PC-3 (cell line): ENCODE results near the gene SCARB1. TPM values are rescaled to one million over a fixed set of nuclear protein-coding genes. Genes with fewer than 3 reads are reported as not detected.

Experiments
- ATAC-seq: fragments of 200-7000 bp; cut with Tn5 transposase; 2 replicates; pipeline ENCODE4 v1.9.1; 2020; ENCODE audit warnings: mild to moderate bottlenecking, moderate library complexity
- BruUV-seq: library from RNA; stranded (reverse); fragments of 400-500 nt; replicated peaks from 2 replicates; lab custom pipeline; 2021; lab: Mats Ljungman, UMichigan
- CTCF ChIA-PET: fragments of 300-600 bp; sonication (Branson Sonifier 250); formaldehyde crosslinking; loops from one replicate; lab custom pipeline; 2022; ENCODE audit warnings: antibody characterized with exemption; lab: Charles Lee
- POLR2A ChIA-PET: fragments of 300-600 bp; sonication (Branson Sonifier 250); formaldehyde crosslinking; loops from one replicate; lab custom pipeline; 2022; ENCODE audit warnings: antibody characterized with exemption; ENCODE audit not compliant: unreplicated experiment; lab: Charles Lee
- DNase-seq: peaks from one replicate; pipeline ENCODE4 v3.0.0-alpha.2; 2015
- H2AFZ ChIP-seq: fragments of 300-600 bp; sonication (generic); 2 replicates; pipeline ENCODE4 v1.6.0; 2016; ENCODE audit warnings: antibody characterized with exemption, low read length
- H3F3A ChIP-seq: fragments of 300-600 bp; sonication (generic); one replicate; pipeline ENCODE4 v1.6.0; 2017; ENCODE audit warnings: antibody characterized with exemption, low read length, control low read depth, mild to moderate bottlenecking; ENCODE audit not compliant: unreplicated experiment
- H3K27ac ChIP-seq: fragments of 300-600 bp; sonication (generic); 2 replicates; pipeline ENCODE4 v1.5.1; 2016; ENCODE audit warnings: mild to moderate bottlenecking, low read length
- H3K27me3 ChIP-seq: fragments of 300-600 bp; sonication (generic); 2 replicates; pipeline ENCODE4 v1.6.1; 2016; ENCODE audit warnings: low read length, mixed read lengths
- H3K36me3 ChIP-seq: fragments of 300-600 bp; sonication (generic); 2 replicates; pipeline ENCODE4 v1.6.1; 2016; ENCODE audit warnings: low read depth, mixed run types, low read length, mixed read lengths
- H3K4me1 ChIP-seq: fragments of 300-600 bp; sonication (generic); 2 replicates; pipeline ENCODE4 v1.5.1; 2016; ENCODE audit warnings: low read length; ENCODE audit not compliant: insufficient read depth
- H3K4me2 ChIP-seq: fragments of 300-600 bp; sonication (generic); 2 replicates; pipeline ENCODE4 v1.6.0; 2016; ENCODE audit warnings: low read length
- H3K4me3 ChIP-seq: fragments of 300-600 bp; sonication (generic); 2 replicates; pipeline ENCODE4 v1.5.1; 2016; ENCODE audit warnings: mild to moderate bottlenecking, low read length, mixed read lengths
- H3K79me2 ChIP-seq: fragments of 300-600 bp; sonication (generic); 2 replicates; pipeline ENCODE4 v1.6.1; 2017; ENCODE audit warnings: low read length, mixed read lengths
- H3K9ac ChIP-seq: fragments of 300-600 bp; sonication (generic); 2 replicates; pipeline ENCODE4 v1.6.0; 2016; ENCODE audit warnings: mild to moderate bottlenecking, low read length
- H3K9me2 ChIP-seq: fragments of 300-600 bp; sonication (generic); replicated peaks from 2 replicates; pipeline ENCODE4 v1.6.1; 2016; ENCODE audit warnings: mixed run types, low read length, mixed read lengths
- H3K9me3 ChIP-seq: fragments of 300-600 bp; sonication (generic); 2 replicates; pipeline ENCODE4 v1.6.1; 2016; ENCODE audit warnings: low read length, mixed read lengths
- H4K20me1 ChIP-seq: fragments of 300-600 bp; sonication (generic); 2 replicates; pipeline ENCODE4 v1.6.1; 2016; ENCODE audit warnings: low read length, mixed read lengths
- EZH2 ChIP-seq: fragments of 300-600 bp; sonication (generic); IDR thresholded peaks from one replicate; pipeline ENCODE4 v1.6.1; 2017; ENCODE audit warnings: antibody characterized with exemption, mild to moderate bottlenecking, low read length; ENCODE audit not compliant: unreplicated experiment
- EZH2phosphoT487 ChIP-seq: fragments of 300-600 bp; sonication (generic); IDR thresholded peaks from 2 replicates; pipeline ENCODE4 v1.6.1; 2018; ENCODE audit warnings: mild to moderate bottlenecking, antibody characterized with exemption, low read length, borderline replicate concordance
- intact Hi-C: fragments of 100-400 bp; cut with micrococcal nuclease; formaldehyde crosslinking; loops from 2 replicates; pipeline ENCODE4 v1.9.0; 2023
- total RNA-seq: library from RNA; depleted of rRNA; stranded (reverse); fragments of >200 nt; gene quantifications from 2 replicates; pipeline ENCODE4 v1.2.3, GENCODE V29; 2014
- TF ChIP-seq, protein P1 (sequence below): fragments of 300-600 bp; sonication (generic); conservative IDR thresholded peaks from 2 replicates; pipeline ENCODE4 v1.5.1; 2017; ENCODE audit warnings: antibody characterized with exemption, low read depth, mild to moderate bottlenecking, low read length

Gene SCARB1
- total RNA-seq, 1 experiment from 2014 or later: 79.1 TPM

DNA sequence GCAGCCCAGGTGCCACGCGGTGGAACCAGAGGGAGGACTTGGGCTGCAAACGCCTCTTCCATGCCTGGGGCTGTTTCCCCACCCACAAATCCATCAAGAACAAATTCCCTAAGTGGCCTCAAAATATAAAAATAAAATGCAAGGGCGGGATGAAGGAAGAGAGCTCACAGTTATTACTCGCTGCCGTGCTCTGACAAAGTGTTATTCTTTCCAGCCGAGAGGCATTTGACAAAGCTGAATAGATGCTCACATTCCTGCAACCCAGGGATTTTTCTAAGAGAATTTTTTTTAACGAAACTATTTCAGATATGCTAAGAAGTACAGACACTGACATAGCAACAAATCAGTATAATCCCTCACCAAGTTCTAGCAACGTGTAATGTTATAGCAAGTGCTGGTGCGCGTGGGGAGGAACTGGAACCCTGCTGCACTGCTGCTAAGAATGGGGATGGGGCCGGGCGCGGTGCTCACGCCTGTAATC lies 70.7 kb downstream of the SCARB1 start:
- Histone ChIP-seq H3K4me2 (no peak overlapping the region), H2AFZ (no peak overlapping the region), H3K9me2 (no peaks in the 10 kb centered on the region), H3K36me3 (peaks cover 28% of the 10 kb centered on the region; the same call in 1 of the 2 replicates), H3F3A (no peaks in the 10 kb centered on the region), H3K79me2 (no peaks in the 10 kb centered on the region), H3K9ac (no peak overlapping the region), H3K9me3 (no peaks in the 10 kb centered on the region), H3K27me3 (no peaks in the 10 kb centered on the region), H4K20me1 (no peaks in the 10 kb centered on the region), H3K4me1 (peaks cover 4% of the 10 kb centered on the region; the same call in 1 of the 2 replicates), H3K4me3 (no peak overlapping the region), H3K27ac (no peak overlapping the region)
- intact Hi-C loops: no loop called here
- ChIA-PET POLR2A (no interaction called here), CTCF (no interaction called here)
- TF ChIP-seq EZH2phosphoT487 (no peak), EZH2 (no peak)
- TF ChIP-seq, protein P1, sequence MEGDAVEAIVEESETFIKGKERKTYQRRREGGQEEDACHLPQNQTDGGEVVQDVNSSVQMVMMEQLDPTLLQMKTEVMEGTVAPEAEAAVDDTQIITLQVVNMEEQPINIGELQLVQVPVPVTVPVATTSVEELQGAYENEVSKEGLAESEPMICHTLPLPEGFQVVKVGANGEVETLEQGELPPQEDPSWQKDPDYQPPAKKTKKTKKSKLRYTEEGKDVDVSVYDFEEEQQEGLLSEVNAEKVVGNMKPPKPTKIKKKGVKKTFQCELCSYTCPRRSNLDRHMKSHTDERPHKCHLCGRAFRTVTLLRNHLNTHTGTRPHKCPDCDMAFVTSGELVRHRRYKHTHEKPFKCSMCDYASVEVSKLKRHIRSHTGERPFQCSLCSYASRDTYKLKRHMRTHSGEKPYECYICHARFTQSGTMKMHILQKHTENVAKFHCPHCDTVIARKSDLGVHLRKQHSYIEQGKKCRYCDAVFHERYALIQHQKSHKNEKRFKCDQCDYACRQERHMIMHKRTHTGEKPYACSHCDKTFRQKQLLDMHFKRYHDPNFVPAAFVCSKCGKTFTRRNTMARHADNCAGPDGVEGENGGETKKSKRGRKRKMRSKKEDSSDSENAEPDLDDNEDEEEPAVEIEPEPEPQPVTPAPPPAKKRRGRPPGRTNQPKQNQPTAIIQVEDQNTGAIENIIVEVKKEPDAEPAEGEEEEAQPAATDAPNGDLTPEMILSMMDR: no peak
- no TSS peak for BruUV-seq
- no peak for ATAC-seq
- DNase-seq: no peak

DNA sequence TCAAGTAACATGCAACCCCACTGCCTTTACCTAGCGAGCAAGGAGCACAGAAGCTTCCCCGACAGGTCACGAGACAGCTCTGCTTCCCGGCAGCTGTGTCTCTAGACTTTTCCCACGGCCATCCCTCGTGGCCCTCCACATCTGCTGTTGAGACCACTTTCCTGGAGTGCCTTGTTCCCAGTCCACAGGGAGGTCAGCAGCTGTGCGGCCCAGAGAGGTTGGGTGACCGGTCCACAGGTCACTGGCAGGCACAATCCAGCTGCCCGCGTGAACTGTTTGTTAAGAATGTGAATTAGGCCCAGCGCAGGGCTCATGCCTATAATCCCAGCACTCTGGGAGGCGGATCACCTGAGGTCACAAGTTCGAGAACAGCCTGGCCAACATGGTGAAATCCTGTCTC lies 71.5 kb downstream of the SCARB1 start:
- ChIA-PET CTCF (no interaction called here), POLR2A (no interaction called here)
- H3K36me3 ChIP-seq: peaks cover 24% of the 10 kb centered on the region; the same call in 1 of the 2 replicates
- no peaks in the 10 kb centered on the region for H3K9me2 ChIP-seq
- H3K4me1 ChIP-seq: peaks cover 4% of the 10 kb centered on the region; the same call in 1 of the 2 replicates
- TF ChIP-seq, protein P1: no peak
- TF ChIP-seq EZH2 (no peak), EZH2phosphoT487 (no peak)
- H3K4me2 ChIP-seq: no peak overlapping the region
- H3K9me3 ChIP-seq: no peaks in the 10 kb centered on the region
- no peak for DNase-seq
- no peaks in the 10 kb centered on the region for H4K20me1 ChIP-seq
- no peak overlapping the region for H2AFZ ChIP-seq
- H3K27me3 ChIP-seq: no peaks in the 10 kb centered on the region
- ATAC-seq: no peak
- no peak overlapping the region for H3K4me3 ChIP-seq
- intact Hi-C loops: no loop called here
- no peak overlapping the region for H3K27ac ChIP-seq
- no peaks in the 10 kb centered on the region for H3F3A ChIP-seq
- no peak overlapping the region for H3K9ac ChIP-seq
- no TSS peak for BruUV-seq
- no peaks in the 10 kb centered on the region for H3K79me2 ChIP-seq

DNA sequence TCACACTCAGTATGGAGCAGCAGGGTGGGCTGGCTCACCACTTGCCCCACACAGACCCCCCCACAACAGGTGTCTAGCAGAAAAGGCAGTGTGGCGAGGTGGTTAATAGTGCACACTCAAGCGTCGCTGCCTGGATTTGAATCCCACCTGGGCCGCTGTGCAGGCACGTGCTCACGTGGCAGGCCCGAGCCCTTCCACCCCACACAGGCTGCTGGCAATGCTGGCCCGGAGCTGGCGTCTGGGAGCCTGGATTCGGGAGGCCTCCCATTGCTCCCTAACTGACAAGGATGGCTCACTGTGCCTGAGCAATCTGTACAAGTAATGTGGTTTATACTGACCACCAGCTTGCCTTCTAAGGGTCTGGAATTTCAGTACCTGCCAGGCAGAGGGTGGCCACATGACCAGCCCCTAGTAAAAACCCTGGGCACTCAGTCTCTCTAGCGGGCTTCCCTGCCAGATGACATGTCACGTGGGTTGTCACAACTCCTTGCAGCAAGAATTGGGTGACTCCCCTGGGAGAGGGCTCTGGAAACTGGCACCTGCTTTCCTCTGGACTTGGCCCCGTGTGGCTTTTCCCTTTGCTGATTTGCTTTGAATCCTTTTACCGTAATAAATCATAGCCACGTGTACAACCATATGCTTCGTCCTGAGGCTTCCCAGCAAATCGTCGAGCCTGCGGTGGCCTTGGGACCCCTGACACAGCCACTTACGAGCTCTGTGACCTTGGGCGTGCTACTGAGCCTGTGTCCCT lies 72.8 kb downstream of the SCARB1 start:
- peaks cover 28% of the 10 kb centered on the region; the same call in 1 of the 2 replicates for H3K36me3 ChIP-seq
- CTCF ChIA-PET: no interaction called here
- no peak for ATAC-seq
- TF ChIP-seq EZH2phosphoT487: no peak
- TF ChIP-seq, protein P1: no peak
- no peak for TF ChIP-seq EZH2
- intact Hi-C loops: no loop called here
- no peak overlapping the region for H3K27ac ChIP-seq
- H3K4me3 ChIP-seq: no peak overlapping the region
- H4K20me1 ChIP-seq: no peaks in the 10 kb centered on the region
- H3K79me2 ChIP-seq: no peaks in the 10 kb centered on the region
- BruUV-seq: no TSS peak
- DNase-seq: no peak
- no peak overlapping the region for H3K4me2 ChIP-seq
- H3K9ac ChIP-seq: no peak overlapping the region
- no peaks in the 10 kb centered on the region for H3K9me3 ChIP-seq
- H3F3A ChIP-seq: no peaks in the 10 kb centered on the region
- no peaks in the 10 kb centered on the region for H3K9me2 ChIP-seq
- no peaks in the 10 kb centered on the region for H3K27me3 ChIP-seq
- no peaks in the 10 kb centered on the region for H3K4me1 ChIP-seq
- H2AFZ ChIP-seq: no peak overlapping the region
- POLR2A ChIA-PET: no interaction called here
